ENCODE measurements around the gene RPRM.

The RPRM gene

DNA sequence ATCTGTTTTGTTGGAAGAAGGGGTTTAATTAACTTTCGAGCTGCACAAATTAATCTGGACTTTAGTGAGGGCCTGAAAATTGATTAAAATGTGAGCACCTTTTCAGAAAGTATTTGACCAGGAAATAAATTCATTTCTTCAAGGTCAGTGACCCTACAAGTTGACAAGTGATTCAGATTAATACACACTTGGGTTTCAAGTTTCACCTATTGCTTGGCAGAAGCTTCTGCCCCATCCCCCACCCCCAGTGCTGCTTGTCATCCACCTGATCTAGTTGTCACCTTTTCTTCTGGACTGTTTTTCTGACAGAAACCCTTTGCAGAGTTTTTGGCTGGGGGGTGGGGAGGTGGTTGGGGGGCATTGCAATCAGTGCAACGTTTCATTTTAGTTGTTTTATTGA, 46.2 kb downstream of the RPRM start:
- no peak for DNase-seq
- Mint-ChIP-seq H3K27ac (no peak overlapping the region), H3K4me3 (no peak overlapping the region), H3K27me3 (no peaks in the 10 kb centered on the region), H3K36me3 (ENCODE audit: low read depth) (no peaks in the 10 kb centered on the region), H3K4me1 (no peaks in the 10 kb centered on the region), H3K9me3 (no peaks in the 10 kb centered on the region)
- ATAC-seq, result no peak

GRCh38 chr2:153431114-153431513, 47.4 kb downstream of the RPRM start:
- Mint-ChIP-seq H3K4me3 (no peak overlapping the region), H3K9me3 (no peaks in the 10 kb centered on the region), H3K27me3 (no peaks in the 10 kb centered on the region), H3K4me1 (no peaks in the 10 kb centered on the region), H3K36me3 (ENCODE audit: low read depth) (no peaks in the 10 kb centered on the region), H3K27ac (no peak overlapping the region)
- ATAC-seq, result no peak
- DNase-seq, result no peak

All from activated naive CD8-positive, alpha-beta T cell treated with anti-CD3 and anti-CD28 coated beads, Interleukin-2, amount 50 U/mL, for 24 hours (primary cell).